Neural cell (in vitro differentiated cells): Measurements from ENCODE around the gene ARAP2. TPM values are rescaled to one million over a fixed set of nuclear protein-coding genes. Genes with fewer than 3 reads are reported as not detected.

Experiments
- H2AFZ ChIP-seq: fragments of 200-600, 300-800 bp; sonication (generic), shearing (Covaris generic); 2 replicates; pipeline ENCODE4 v1.6.0; 2014; ENCODE audit warnings: low read depth, mild to moderate bottlenecking, antibody characterized with exemption, low read length, moderate library complexity
- H3F3A ChIP-seq: fragments of 200-600 bp; shearing (Covaris generic); 2 replicates; pipeline ENCODE4 v1.6.1; 2016; ENCODE audit warnings: mild to moderate bottlenecking, moderate library complexity, mixed read lengths, antibody characterized with exemption, low read length; ENCODE audit not compliant: insufficient read depth, poor library complexity, severe bottlenecking
- H3K27ac ChIP-seq: fragments of 200-600, 300-800 bp; sonication (generic), shearing (Covaris generic); 2 replicates; pipeline ENCODE4 v1.5.1; 2014; ENCODE audit warnings: mild to moderate bottlenecking, low read length, moderate library complexity
- H3K27me3 ChIP-seq: fragments of 300-800, 200-600 bp; sonication (generic), shearing (Covaris generic); 2 replicates; pipeline ENCODE4 v1.6.0; 2014; ENCODE audit warnings: mild to moderate bottlenecking, low read depth, low read length, moderate library complexity; ENCODE audit not compliant: insufficient read depth
- H3K36me3 ChIP-seq: fragments of 300-800, 200-600 bp; sonication (generic), shearing (Covaris generic); 2 replicates; pipeline ENCODE4 v1.5.1; 2014; ENCODE audit warnings: mild to moderate bottlenecking, antibody characterized with exemption, low read length, moderate library complexity; ENCODE audit not compliant: insufficient read depth
- H3K4me2 ChIP-seq: fragments of 300-800, 200-600 bp; sonication (generic), shearing (Covaris generic); 2 replicates; pipeline ENCODE4 v1.6.0; 2014; ENCODE audit warnings: mild to moderate bottlenecking, low read length
- H3K4me3 ChIP-seq: fragments of 300-800, 200-600 bp; sonication (generic), shearing (Covaris generic); 2 replicates; pipeline ENCODE4 v1.5.1; 2014; ENCODE audit warnings: mild to moderate bottlenecking, low read length, moderate library complexity
- H3K79me2 ChIP-seq: fragments of 200-600 bp; shearing (Covaris generic); replicated peaks from 2 replicates; pipeline ENCODE4 v1.6.0; 2014; ENCODE audit warnings: mild to moderate bottlenecking, low read length, moderate library complexity; ENCODE audit not compliant: insufficient read depth
- H3K9ac ChIP-seq: fragments of 300-800, 200-600 bp; sonication (generic), shearing (Covaris generic); 2 replicates; pipeline ENCODE4 v1.6.1; 2016; ENCODE audit warnings: mild to moderate bottlenecking, low read length, mixed read lengths
- H3K9me2 ChIP-seq: fragments of 200-600 bp; shearing (Covaris generic); 2 replicates; pipeline ENCODE4 v1.6.1; 2016; ENCODE audit warnings: mild to moderate bottlenecking, low read length, mixed read lengths; ENCODE audit not compliant: insufficient read depth
- H3K9me3 ChIP-seq: fragments of 200-600, 300-800 bp; sonication (generic), shearing (Covaris generic); 2 replicates; pipeline ENCODE4 v1.6.1; 2016; ENCODE audit warnings: mild to moderate bottlenecking, mixed run types, low read length, moderate library complexity, mixed read lengths
- H4K20me1 ChIP-seq: fragments of 200-600 bp; shearing (Covaris generic); 2 replicates; pipeline ENCODE4 v1.6.1; 2016; ENCODE audit warnings: mild to moderate bottlenecking, mixed run types; ENCODE audit not compliant: insufficient read depth
- EP300 ChIP-seq: fragments of 450-650 bp; conservative IDR thresholded peaks from 2 replicates; pipeline ENCODE4 v1.6.1; 2014; ENCODE audit warnings: antibody characterized with exemption, mild to moderate bottlenecking, moderate library complexity; ENCODE audit not compliant: poor library complexity, severe bottlenecking
- EZH2 ChIP-seq: fragments of 200-600, 300-800 bp; shearing (Covaris generic), sonication (generic); IDR thresholded peaks from 2 replicates; pipeline ENCODE4 v1.6.1; 2014; ENCODE audit warnings: antibody characterized with exemption, low read length, borderline replicate concordance, mild to moderate bottlenecking; ENCODE audit not compliant: insufficient read depth, poor library complexity, severe bottlenecking
- MXI1 ChIP-seq: fragments of 450-650 bp; conservative IDR thresholded peaks from 2 replicates; pipeline ENCODE4 v1.6.1; 2014; ENCODE audit warnings: antibody characterized with exemption, mild to moderate bottlenecking; ENCODE audit not compliant: poor library complexity, severe bottlenecking
- POLR2AphosphoS5 ChIP-seq: IDR thresholded peaks from 2 replicates; pipeline ENCODE4 v1.6.1; 2012
- RAD21 ChIP-seq: fragments of 450-650 bp; conservative IDR thresholded peaks from 2 replicates; pipeline ENCODE4 v1.6.1; 2014; ENCODE audit warnings: antibody characterized with exemption, mild to moderate bottlenecking, moderate library complexity
- SMC3 ChIP-seq: fragments of 450-650 bp; conservative IDR thresholded peaks from 2 replicates; pipeline ENCODE4 v1.6.1; 2014; ENCODE audit warnings: antibody characterized with exemption, mild to moderate bottlenecking, moderate library complexity; ENCODE audit not compliant: poor library complexity
- TAF1 ChIP-seq: IDR thresholded peaks from 2 replicates; pipeline ENCODE4 v1.6.1; 2012; ENCODE audit warnings: low read depth
- polyA plus RNA-seq: library from polyadenylated mRNA; depleted of rRNA; stranded (reverse); fragments of >200 nt; gene quantifications from 2 replicates; pipeline ENCODE4 v1.2.3, GENCODE V29; 2014
- TF ChIP-seq, protein P1 (sequence below): IDR thresholded peaks from 2 replicates; pipeline ENCODE4 v1.6.1; 2012; ENCODE audit warnings: borderline replicate concordance
- TF ChIP-seq, protein P2 (sequence below): fragments of 450-650 bp; IDR thresholded peaks from 2 replicates; pipeline ENCODE4 v1.5.1; 2014; ENCODE audit warnings: antibody characterized with exemption, mild to moderate bottlenecking, moderate library complexity; ENCODE audit not compliant: poor library complexity, severe bottlenecking

ARAP2 gene
- polyA plus RNA-seq, 1 donor from 2014 or later, result 2.1 TPM

DNA sequence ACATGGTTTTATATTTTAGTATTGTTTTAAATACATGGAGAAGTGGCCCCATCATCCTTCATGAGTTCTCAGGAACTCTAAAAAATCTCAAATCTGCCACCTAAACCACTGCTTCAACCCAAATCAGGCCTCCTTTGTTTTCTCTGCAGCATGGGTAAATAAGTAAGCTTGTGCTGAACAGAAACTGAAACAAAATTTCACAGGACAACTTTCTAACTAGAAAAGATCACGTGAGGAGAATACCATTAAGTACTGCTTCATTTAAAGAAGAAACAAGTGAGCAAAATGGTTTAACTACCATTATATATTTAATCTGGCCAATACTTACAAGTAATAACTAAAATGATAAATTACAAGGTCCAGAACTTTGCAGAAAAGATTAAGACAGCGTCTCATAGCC, 2.5 kb downstream of the ARAP2 start:
- Histone ChIP-seq H3K36me3 (no peaks in the 10 kb centered on the region), H3K9ac (no peak overlapping the region), H3K4me2 (no peak overlapping the region), H3K9me3 (no peaks in the 10 kb centered on the region), H3K4me3 (no peak overlapping the region), H3K27ac (no peak overlapping the region), H2AFZ (no peak overlapping the region), H3K9me2 (no peaks in the 10 kb centered on the region), H3K27me3 (peaks cover 27% of the 10 kb centered on the region), H3F3A (no peaks in the 10 kb centered on the region), H4K20me1 (no peaks in the 10 kb centered on the region), H3K79me2 (no peaks in the 10 kb centered on the region)
- TF ChIP-seq POLR2AphosphoS5, result no peak
- TF ChIP-seq, protein P1, sequence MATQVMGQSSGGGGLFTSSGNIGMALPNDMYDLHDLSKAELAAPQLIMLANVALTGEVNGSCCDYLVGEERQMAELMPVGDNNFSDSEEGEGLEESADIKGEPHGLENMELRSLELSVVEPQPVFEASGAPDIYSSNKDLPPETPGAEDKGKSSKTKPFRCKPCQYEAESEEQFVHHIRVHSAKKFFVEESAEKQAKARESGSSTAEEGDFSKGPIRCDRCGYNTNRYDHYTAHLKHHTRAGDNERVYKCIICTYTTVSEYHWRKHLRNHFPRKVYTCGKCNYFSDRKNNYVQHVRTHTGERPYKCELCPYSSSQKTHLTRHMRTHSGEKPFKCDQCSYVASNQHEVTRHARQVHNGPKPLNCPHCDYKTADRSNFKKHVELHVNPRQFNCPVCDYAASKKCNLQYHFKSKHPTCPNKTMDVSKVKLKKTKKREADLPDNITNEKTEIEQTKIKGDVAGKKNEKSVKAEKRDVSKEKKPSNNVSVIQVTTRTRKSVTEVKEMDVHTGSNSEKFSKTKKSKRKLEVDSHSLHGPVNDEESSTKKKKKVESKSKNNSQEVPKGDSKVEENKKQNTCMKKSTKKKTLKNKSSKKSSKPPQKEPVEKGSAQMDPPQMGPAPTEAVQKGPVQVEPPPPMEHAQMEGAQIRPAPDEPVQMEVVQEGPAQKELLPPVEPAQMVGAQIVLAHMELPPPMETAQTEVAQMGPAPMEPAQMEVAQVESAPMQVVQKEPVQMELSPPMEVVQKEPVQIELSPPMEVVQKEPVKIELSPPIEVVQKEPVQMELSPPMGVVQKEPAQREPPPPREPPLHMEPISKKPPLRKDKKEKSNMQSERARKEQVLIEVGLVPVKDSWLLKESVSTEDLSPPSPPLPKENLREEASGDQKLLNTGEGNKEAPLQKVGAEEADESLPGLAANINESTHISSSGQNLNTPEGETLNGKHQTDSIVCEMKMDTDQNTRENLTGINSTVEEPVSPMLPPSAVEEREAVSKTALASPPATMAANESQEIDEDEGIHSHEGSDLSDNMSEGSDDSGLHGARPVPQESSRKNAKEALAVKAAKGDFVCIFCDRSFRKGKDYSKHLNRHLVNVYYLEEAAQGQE, result no peak
- no peak for TF ChIP-seq MXI1
- TF ChIP-seq RAD21, result no peak
- TF ChIP-seq TAF1, result no peak
- no peak for TF ChIP-seq EZH2
- TF ChIP-seq EP300, result no peak
- TF ChIP-seq, protein P2, sequence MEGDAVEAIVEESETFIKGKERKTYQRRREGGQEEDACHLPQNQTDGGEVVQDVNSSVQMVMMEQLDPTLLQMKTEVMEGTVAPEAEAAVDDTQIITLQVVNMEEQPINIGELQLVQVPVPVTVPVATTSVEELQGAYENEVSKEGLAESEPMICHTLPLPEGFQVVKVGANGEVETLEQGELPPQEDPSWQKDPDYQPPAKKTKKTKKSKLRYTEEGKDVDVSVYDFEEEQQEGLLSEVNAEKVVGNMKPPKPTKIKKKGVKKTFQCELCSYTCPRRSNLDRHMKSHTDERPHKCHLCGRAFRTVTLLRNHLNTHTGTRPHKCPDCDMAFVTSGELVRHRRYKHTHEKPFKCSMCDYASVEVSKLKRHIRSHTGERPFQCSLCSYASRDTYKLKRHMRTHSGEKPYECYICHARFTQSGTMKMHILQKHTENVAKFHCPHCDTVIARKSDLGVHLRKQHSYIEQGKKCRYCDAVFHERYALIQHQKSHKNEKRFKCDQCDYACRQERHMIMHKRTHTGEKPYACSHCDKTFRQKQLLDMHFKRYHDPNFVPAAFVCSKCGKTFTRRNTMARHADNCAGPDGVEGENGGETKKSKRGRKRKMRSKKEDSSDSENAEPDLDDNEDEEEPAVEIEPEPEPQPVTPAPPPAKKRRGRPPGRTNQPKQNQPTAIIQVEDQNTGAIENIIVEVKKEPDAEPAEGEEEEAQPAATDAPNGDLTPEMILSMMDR, result no peak
- no peak for TF ChIP-seq SMC3

- Histone ChIP-seq H3K9ac (no peak overlapping the region), H3K36me3 (no peaks in the 10 kb centered on the region), H3K79me2 (no peaks in the 10 kb centered on the region), H2AFZ (no peak overlapping the region), H3K4me3 (no peak overlapping the region), H3F3A (no peaks in the 10 kb centered on the region), H4K20me1 (no peaks in the 10 kb centered on the region), H3K27ac (no peak overlapping the region), H3K27me3 (peaks cover 5% of the 10 kb centered on the region), H3K9me2 (no peaks in the 10 kb centered on the region), H3K9me3 (no peaks in the 10 kb centered on the region), H3K4me2 (no peak overlapping the region)
- TF ChIP-seq MXI1 (no peak), TAF1 (no peak), RAD21 (no peak), SMC3 (no peak), POLR2AphosphoS5 (no peak), EZH2 (no peak), EP300 (no peak)
- TF ChIP-seq, protein P2, result no peak
- TF ChIP-seq, protein P1, result no peak
Measured at GRCh38 chr4:36237366-36238313, 6.7 kb downstream of the ARAP2 start.
